Measurements from ENCODE around the gene SPOCK2.

DNA sequence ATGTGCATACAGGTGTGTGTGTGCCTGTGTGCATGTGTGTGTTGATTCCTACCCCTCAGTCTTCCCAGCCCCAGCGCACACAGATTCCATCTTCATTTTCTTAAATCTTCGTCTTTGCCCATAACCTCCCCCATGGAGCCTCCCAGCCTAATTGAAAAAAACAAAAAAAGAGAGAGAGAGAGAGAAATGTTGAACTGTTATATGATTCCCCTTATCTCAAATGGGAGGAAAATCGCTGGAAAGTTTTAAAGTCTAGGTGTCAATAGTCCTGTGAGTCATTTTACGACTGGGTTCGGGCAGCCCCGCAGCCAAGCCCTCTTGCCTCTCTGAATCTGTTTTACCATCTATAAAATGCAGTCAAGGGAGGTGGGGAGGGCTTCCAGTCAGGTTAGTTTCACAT, 60.9 kb downstream of the SPOCK2 start:
- TF ChIP-seq, protein P1, sequence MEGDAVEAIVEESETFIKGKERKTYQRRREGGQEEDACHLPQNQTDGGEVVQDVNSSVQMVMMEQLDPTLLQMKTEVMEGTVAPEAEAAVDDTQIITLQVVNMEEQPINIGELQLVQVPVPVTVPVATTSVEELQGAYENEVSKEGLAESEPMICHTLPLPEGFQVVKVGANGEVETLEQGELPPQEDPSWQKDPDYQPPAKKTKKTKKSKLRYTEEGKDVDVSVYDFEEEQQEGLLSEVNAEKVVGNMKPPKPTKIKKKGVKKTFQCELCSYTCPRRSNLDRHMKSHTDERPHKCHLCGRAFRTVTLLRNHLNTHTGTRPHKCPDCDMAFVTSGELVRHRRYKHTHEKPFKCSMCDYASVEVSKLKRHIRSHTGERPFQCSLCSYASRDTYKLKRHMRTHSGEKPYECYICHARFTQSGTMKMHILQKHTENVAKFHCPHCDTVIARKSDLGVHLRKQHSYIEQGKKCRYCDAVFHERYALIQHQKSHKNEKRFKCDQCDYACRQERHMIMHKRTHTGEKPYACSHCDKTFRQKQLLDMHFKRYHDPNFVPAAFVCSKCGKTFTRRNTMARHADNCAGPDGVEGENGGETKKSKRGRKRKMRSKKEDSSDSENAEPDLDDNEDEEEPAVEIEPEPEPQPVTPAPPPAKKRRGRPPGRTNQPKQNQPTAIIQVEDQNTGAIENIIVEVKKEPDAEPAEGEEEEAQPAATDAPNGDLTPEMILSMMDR (conservative IDR thresholded peaks at IDR 0.05 in 1 of 2, IDR thresholded peaks at IDR 0.05 in 1 of 2; ENCODE audit: low read depth in 1 of 2, low read length in 2 of 2), result no peak
- TF ChIP-seq EZH2 (IDR thresholded peaks at IDR 0.05; ENCODE audit: low read length, missing control alignments), result no peak

Data from fibroblast of lung (primary cell).